GM12872 (cell line): ENCODE results near the gene LRRC56.

Experiments used
- TF ChIP-seq, protein P1 (sequence below): IDR thresholded peaks from 3 replicates; pipeline ENCODE4 v1.5.1; 2011; ENCODE audit warnings: low read depth, mild to moderate bottlenecking, low read length, moderate library complexity; ENCODE audit not compliant: insufficient read depth

Gene LRRC56

DNA sequence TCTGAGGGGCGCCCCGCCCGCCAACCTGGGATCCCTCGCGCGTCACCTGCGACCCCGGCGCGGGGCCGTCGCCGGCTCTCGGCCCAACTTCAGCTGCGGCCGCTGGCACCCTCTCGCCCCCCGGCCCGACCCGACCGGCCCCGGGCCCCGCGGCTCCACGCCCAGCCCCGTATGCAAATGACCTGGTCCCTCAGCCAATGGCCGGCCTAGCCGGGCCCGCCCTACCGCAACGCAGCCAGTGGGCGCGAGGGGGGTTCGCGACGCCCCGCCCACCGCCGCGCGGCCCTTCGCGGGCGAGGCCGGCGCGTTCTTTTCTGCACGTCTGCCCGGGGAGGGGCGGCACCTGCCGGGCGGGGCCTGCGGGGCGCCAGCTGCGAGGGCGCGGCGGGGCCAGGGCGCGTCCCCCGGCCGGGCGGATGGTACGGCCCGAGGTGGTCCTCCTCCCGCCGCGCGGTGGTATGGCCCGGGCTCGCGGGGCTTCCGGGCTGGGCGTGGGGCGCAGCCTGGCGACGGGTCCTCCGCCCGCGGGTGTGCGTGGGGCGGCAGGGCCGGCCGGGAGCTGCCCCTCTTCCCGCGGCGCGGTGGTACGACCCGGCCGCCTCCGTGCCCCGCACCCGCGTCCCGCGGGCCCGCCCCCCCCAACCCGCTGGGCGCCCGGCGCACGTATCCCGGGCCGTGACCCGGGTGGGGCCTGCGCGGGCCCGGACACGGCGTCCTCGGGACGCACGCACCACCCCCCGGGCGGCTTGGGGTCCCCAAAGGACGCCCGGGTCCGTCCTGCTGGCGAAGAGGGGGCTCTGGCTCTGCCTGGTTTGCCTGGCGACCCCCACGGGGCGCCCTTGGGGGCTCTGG is 31.2 kb downstream of the LRRC56 start:
- TF ChIP-seq, protein P1, sequence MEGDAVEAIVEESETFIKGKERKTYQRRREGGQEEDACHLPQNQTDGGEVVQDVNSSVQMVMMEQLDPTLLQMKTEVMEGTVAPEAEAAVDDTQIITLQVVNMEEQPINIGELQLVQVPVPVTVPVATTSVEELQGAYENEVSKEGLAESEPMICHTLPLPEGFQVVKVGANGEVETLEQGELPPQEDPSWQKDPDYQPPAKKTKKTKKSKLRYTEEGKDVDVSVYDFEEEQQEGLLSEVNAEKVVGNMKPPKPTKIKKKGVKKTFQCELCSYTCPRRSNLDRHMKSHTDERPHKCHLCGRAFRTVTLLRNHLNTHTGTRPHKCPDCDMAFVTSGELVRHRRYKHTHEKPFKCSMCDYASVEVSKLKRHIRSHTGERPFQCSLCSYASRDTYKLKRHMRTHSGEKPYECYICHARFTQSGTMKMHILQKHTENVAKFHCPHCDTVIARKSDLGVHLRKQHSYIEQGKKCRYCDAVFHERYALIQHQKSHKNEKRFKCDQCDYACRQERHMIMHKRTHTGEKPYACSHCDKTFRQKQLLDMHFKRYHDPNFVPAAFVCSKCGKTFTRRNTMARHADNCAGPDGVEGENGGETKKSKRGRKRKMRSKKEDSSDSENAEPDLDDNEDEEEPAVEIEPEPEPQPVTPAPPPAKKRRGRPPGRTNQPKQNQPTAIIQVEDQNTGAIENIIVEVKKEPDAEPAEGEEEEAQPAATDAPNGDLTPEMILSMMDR: no peak

DNA sequence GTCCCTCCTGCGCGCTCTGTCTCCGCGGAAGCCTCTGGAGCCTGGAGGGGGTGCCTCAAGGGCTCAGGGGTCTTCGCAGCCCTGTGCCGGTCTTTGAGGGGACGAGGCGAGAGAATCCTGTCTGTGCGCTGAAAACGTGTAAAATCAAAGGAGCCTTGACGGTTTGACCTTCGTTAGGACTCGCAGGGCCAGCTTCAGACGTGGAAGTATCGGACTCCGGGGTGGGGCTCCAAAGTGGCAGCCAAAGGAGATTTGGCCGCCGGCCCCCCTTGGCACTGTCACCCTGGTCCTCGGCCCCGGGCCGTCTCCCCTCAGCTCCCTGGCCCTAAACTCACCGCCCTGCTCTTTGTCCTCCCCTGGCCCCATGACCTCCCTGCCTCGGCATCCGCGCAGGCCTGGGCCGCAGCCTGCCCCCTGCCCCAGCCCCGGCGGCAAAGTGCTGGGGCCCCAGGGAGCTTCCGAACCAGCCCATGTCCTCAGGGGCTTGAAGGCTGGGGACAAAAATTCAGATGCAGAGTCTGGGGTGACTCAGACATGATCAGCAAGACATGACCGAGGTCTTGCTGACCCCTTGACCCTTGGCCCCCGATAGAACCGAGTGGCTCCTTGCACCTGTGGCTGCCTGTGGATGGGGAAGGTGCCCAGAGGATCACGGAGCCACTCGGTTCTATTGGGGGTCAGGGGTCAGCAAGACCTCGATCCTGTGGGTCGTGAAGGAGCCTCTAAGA is 32.0 kb downstream of the LRRC56 start:
- TF ChIP-seq, protein P1: no peak

DNA sequence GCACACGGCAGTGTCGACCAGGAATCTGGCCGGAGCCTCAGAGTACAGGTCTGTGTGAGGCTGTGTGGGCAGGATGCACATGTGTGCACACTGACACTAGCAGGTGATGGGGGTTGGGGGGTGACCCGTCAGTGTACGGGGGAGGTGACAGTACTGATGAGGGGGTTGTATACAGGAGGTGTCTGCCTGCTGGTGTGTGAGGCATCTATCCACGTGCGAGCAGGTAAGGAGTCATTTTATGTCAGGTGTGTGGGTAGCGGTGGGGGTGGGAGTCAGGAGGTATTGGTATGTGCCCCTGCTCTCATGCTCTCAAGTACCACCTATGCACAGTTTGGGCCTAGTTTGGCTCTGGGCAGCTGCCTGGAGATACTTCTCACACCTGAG is 34.5 kb downstream of the LRRC56 start:
- TF ChIP-seq, protein P1: no peak

DNA sequence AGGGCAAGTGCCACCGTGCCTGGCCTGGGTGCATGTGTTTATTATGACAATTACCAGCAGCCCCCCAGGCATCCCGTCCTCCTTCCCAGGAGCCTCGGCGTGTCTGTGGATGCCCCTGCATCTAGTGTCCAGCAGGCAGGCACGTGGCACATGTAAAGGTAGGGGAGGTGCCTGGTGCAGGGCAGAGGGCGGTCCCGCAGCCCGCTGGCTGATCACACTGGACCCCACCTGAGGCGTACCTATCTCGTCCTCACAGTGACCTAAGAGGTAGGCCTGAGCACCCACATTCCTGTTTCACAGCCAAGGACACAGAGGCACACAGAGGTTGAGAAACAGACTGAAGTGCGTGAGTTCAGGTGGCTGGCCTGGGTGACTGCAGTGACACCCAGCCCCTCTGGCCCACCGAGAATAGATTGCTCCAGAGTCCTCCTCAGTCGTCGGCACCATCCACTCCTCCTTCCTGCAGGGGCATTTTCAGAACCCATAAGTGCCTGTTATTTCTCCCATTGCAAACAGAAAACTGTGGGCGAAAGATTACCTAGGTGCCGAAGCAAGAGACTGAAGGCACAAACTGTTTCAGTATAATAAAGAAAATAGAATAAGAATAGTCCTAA is 35.9 kb downstream of the LRRC56 start:
- TF ChIP-seq, protein P1: no peak

DNA sequence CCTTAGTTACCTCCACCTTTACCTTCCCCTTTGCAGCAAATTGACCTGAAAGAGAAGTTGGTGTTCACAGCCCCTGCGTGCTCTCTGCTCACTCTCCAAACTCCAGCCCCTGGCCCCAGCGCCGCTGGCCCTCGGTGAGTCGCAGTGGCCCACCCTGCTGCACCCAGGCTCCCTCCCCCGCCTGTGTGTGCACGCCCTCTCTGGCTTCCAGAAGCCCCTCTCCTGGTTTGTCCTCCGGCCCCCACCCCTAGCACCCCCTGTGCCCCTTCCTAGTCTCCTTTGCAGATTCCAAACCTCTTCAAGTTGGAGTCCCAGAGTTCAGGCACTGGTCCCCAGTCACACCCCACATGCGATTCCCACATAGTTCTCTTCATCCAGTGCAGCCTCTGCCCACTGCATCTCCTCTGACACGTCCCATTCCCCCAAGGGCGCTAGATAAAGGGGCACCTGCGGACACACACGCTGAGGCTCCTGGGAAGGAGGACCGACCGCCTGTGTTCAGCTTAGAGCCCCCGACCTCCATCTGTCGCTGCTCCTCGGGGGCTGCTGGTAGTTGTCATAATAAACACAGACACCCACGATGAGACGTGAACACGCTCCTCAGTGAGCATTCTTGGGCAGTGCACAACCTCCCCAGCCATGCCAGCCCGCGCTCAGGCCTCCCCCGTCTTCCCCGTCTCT is 37.4 kb downstream of the LRRC56 start:
- TF ChIP-seq, protein P1: no peak

DNA sequence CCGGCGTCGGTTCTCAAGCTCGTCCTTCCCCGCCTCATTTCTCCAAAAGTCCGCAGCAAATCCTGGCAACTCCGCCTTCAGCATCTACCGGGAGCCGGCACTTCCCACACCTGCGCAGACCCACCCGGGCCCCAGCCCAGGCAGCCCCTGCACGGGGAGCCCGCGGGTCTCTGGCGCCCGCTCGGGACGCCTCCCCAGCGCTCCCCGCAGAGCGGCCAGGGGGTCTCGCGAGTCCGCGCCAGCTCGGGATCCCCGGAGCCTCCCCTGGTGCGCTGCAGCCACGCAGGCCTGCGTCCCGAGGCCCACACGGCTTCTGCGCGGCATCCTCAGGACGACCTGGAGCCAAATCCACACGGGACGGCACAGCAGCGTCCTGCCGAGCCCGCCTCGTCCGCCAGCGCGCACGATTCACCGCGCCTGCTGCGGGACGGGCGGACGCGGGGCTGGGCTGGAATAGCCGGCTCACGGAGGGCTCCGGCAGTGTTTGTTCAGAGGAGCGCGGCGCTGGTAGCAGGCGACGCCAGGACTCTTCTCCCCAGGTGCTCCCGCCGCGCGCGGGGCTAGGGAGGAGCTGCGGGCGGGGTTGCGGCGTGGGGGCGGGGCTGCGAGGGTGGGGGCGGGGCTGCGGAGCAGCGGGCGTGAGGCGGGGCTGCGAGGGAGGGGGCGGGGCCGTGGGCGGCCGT is 38.1 kb downstream of the LRRC56 start:
- TF ChIP-seq, protein P1: no peak
